ENCODE data around the gene APP.
"Not testable (repeated sequence)": the region's sequence is repeated elsewhere in the genome, so short reads cannot be mapped to it uniquely, and the experiment has no call there.

Gene APP

GRCh38 chr21:26082549-26082948 is 88.0 kb downstream of the APP start:
- TF ChIP-seq POLR2AphosphoS5 (IDR thresholded peaks at IDR 0.05; ENCODE audit: low read depth, low read length): no peak
- TF ChIP-seq TAF1 (IDR thresholded peaks at IDR 0.05; ENCODE audit: low read depth, low read length): no peak
- TF ChIP-seq POU2F2 (IDR thresholded peaks at IDR 0.05; ENCODE audit: low read depth, low read length): no peak
- no peak for TF ChIP-seq PAX5 (IDR thresholded peaks at IDR 0.05; ENCODE audit: insufficient read depth, low read length, severe bottlenecking)
- TF ChIP-seq POLR2A (IDR thresholded peaks at IDR 0.05; ENCODE audit: low read depth, low read length): no peak
- no peak for TF ChIP-seq SPI1 (IDR thresholded peaks at IDR 0.05; ENCODE audit: low read depth, low read length)
- FAIRE-seq (no peak), DNase-seq (ENCODE audit: insufficient read length, low spot score) (no peak)

- FAIRE-seq; DNase-seq (ENCODE audit: insufficient read length, low spot score): not testable (repeated sequence)
These were observed 89.3 kb downstream of the APP start for GRCh38 chr21:26081175-26081760.

GRCh38 chr21:26080211-26080610 is 90.4 kb downstream of the APP start:
- DNase-seq (ENCODE audit: insufficient read length, low spot score): no peak
- no peak for FAIRE-seq
- TF ChIP-seq SPI1 (IDR thresholded peaks at IDR 0.05; ENCODE audit: low read depth, low read length): no peak

GRCh38 chr21:26079366-26079765 is 91.2 kb downstream of the APP start:
- TF ChIP-seq TAF1 (IDR thresholded peaks at IDR 0.05; ENCODE audit: low read depth, low read length): no peak
- TF ChIP-seq PAX5 (IDR thresholded peaks at IDR 0.05; ENCODE audit: insufficient read depth, low read length, severe bottlenecking): no peak
- TF ChIP-seq POLR2AphosphoS5 (IDR thresholded peaks at IDR 0.05; ENCODE audit: low read depth, low read length): no peak
- TF ChIP-seq POU2F2 (IDR thresholded peaks at IDR 0.05; ENCODE audit: low read depth, low read length): no peak
- no peak for TF ChIP-seq POLR2A (IDR thresholded peaks at IDR 0.05; ENCODE audit: low read depth, low read length)
- no peak for TF ChIP-seq SPI1 (IDR thresholded peaks at IDR 0.05; ENCODE audit: low read depth, low read length)
- FAIRE-seq: no peak
- no peak for DNase-seq (ENCODE audit: insufficient read length, low spot score)

- DNase-seq (ENCODE audit: insufficient read length, low spot score) (no peak), FAIRE-seq (no peak)
- no peak for TF ChIP-seq SPI1 (IDR thresholded peaks at IDR 0.05; ENCODE audit: low read depth, low read length)
- TF ChIP-seq POLR2A (IDR thresholded peaks at IDR 0.05; ENCODE audit: low read depth, low read length): no peak
- no peak for TF ChIP-seq POLR2AphosphoS5 (IDR thresholded peaks at IDR 0.05; ENCODE audit: low read depth, low read length)
- no peak for TF ChIP-seq TAF1 (IDR thresholded peaks at IDR 0.05; ENCODE audit: low read depth, low read length)
- no peak for TF ChIP-seq PAX5 (IDR thresholded peaks at IDR 0.05; ENCODE audit: insufficient read depth, low read length, severe bottlenecking)
- no peak for TF ChIP-seq POU2F2 (IDR thresholded peaks at IDR 0.05; ENCODE audit: low read depth, low read length)
These were observed 93.0 kb downstream of the APP start for GRCh38 chr21:26077521-26077920.

GRCh38 chr21:26072666-26073615 is 97.6 kb downstream of the APP start:
- no peak for DNase-seq (ENCODE audit: insufficient read length, low spot score)

GRCh38 chr21:26070822-26071425 is 99.6 kb downstream of the APP start:
- TF ChIP-seq POU2F2 (IDR thresholded peaks at IDR 0.05; ENCODE audit: low read depth, low read length): no peak
- TF ChIP-seq SPI1 (IDR thresholded peaks at IDR 0.05; ENCODE audit: low read depth, low read length): no peak
- TF ChIP-seq PAX5 (IDR thresholded peaks at IDR 0.05; ENCODE audit: insufficient read depth, low read length, severe bottlenecking): no peak
- TF ChIP-seq POLR2A (IDR thresholded peaks at IDR 0.05; ENCODE audit: low read depth, low read length): no peak
- no peak for TF ChIP-seq TAF1 (IDR thresholded peaks at IDR 0.05; ENCODE audit: low read depth, low read length)
- no peak for TF ChIP-seq POLR2AphosphoS5 (IDR thresholded peaks at IDR 0.05; ENCODE audit: low read depth, low read length)
- no peak for FAIRE-seq
- DNase-seq (ENCODE audit: insufficient read length, low spot score): no peak

More at GRCh38 chr21:26072666-26073615, 97.6 kb downstream of the APP start:
- TF ChIP-seq SPI1 (IDR thresholded peaks at IDR 0.05; ENCODE audit: low read depth, low read length) (no peak), POLR2A (IDR thresholded peaks at IDR 0.05; ENCODE audit: low read depth, low read length) (no peak), POLR2AphosphoS5 (IDR thresholded peaks at IDR 0.05; ENCODE audit: low read depth, low read length) (no peak), TAF1 (IDR thresholded peaks at IDR 0.05; ENCODE audit: low read depth, low read length) (no peak), PAX5 (IDR thresholded peaks at IDR 0.05; ENCODE audit: insufficient read depth, low read length, severe bottlenecking) (no peak), POU2F2 (IDR thresholded peaks at IDR 0.05; ENCODE audit: low read depth, low read length) (no peak)
- no peak for FAIRE-seq

GRCh38 chr21:26070121-26070520 is 100.4 kb downstream of the APP start:
- FAIRE-seq (no peak), DNase-seq (ENCODE audit: insufficient read length, low spot score) (no peak)
- no peak for TF ChIP-seq SPI1 (IDR thresholded peaks at IDR 0.05; ENCODE audit: low read depth, low read length)
- no peak for TF ChIP-seq POLR2AphosphoS5 (IDR thresholded peaks at IDR 0.05; ENCODE audit: low read depth, low read length)
- no peak for TF ChIP-seq TAF1 (IDR thresholded peaks at IDR 0.05; ENCODE audit: low read depth, low read length)
- TF ChIP-seq POLR2A (IDR thresholded peaks at IDR 0.05; ENCODE audit: low read depth, low read length): no peak
- TF ChIP-seq POU2F2 (IDR thresholded peaks at IDR 0.05; ENCODE audit: low read depth, low read length): no peak
- TF ChIP-seq PAX5 (IDR thresholded peaks at IDR 0.05; ENCODE audit: insufficient read depth, low read length, severe bottlenecking): no peak

GRCh38 chr21:26068776-26069175 is 101.8 kb downstream of the APP start:
- FAIRE-seq: no peak
- no peak for DNase-seq (ENCODE audit: insufficient read length, low spot score)
- TF ChIP-seq PAX5 (IDR thresholded peaks at IDR 0.05; ENCODE audit: insufficient read depth, low read length, severe bottlenecking) (no peak), SPI1 (IDR thresholded peaks at IDR 0.05; ENCODE audit: low read depth, low read length) (no peak), POLR2AphosphoS5 (IDR thresholded peaks at IDR 0.05; ENCODE audit: low read depth, low read length) (no peak), TAF1 (IDR thresholded peaks at IDR 0.05; ENCODE audit: low read depth, low read length) (no peak), POLR2A (IDR thresholded peaks at IDR 0.05; ENCODE audit: low read depth, low read length) (no peak)

All from GM12891 (cell line).